Left kidney (tissue), 2 donors: Measurements from ENCODE around the gene CAMK2A. TPM values are rescaled to one million over a fixed set of nuclear protein-coding genes. Genes with fewer than 3 reads are reported as not detected.

Experiments
- DNase-seq: peaks from one replicate; pipeline ENCODE4 v3.0.0-alpha.2; 2013
- polyA plus RNA-seq: library from polyadenylated mRNA; unstranded; fragments of 120-200 nt; gene quantifications from one replicate; pipeline ENCODE4 v1.2.1, GENCODE V29; 2013; ENCODE audit not compliant: insufficient read length

Gene CAMK2A
- polyA plus RNA-seq, 1 donor: 4.6 TPM

DNA sequence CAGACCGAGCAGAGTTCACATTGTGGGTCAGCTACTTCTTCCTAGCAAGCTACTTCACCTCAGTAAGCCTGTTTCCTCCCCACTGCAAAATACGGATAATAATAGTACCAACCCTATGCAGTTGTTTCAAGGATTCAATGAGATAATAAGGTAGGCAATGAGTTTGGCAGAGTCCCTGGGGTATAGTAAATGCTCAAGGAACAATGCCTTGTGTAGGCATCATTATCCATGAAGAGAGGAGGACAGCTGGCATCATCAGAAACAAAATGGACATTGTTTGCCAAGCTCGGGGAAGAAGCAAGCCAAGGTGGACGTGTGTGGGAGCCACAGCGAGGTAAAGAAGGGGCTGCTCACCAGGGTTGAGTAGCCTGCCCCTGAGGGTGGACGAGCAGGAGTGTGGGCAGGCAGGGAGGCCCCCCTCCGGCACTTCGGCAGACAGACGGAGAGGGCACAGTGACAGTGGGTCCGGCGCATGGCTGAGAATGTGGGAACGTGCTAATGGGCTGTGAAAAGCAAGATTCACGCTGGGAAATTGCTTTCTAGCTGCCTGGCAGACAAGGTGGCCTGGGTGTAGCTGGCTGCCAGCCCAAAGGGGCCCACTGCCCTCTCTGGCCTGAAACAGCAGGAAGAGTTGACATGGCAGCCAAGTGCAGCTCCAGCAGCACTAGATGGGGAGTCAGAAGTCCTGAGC, 10.1 kb downstream of the CAMK2A start:
- DNase-seq: no peak

GRCh38 chr5:150278916-150279315, 10.7 kb downstream of the CAMK2A start:
- DNase-seq: no peak

GRCh38 chr5:150278046-150278730, 11.4 kb downstream of the CAMK2A start:
- no peak for DNase-seq

DNA sequence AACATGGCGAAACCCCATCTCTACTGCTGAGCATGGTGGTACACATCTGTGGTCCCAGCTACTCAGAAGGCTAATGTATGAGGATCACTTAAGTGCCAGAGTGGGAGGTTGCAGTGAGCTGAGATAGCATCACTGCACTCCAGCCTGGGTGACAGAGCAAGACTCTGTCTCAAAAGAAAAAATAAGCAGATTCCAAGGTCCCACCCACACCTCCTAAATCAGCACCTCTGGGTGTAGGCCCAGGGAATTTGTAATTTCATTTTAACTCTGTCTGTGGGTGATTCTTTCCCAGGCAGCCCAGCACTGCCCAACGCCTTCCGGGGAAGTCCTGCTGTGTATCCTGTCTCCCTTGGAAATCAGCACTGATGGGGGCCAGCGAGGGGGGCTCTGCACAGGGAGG, 12.5 kb downstream of the CAMK2A start:
- no peak for DNase-seq

DNA sequence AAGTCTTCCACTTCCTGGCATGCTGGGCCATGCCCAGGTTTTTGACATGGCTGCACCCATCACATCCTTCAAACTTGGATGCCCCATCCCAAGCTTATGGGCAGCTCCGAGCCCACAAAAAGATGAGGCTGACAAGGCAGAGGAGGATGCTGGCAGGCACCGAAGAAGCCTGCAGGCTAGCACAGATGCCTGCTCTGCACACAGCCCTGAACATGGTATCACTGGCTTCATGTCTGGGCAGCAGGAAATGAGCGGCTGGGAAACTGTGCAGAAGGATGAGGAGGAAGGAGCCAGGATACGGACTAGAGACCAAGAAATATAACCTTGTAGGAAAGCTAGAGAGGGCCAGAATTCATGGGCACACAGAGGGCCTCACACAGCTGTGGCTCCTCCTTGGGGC, 14.8 kb downstream of the CAMK2A start:
- no peak for DNase-seq

DNA sequence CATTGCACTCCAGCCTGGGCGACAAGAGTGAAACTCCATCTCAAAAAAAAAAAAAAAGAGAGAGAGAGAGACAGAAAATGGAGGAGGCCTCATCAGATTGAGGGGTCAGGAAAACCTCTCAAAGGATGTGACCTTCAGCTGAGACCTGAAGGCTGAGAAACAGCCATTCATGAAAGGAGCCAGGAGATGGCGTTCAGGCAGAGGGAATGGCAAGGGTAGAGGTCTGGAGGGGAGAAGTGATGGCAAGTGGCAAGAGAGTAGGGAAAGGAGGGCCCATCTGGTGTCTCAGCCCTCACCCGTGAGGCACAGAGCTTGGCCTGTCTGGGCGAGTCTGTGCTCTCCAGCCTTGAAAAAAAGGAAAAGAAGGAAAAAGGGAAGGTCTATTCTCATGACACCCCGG, 17.0 kb downstream of the CAMK2A start:
- DNase-seq: no peak

DNA sequence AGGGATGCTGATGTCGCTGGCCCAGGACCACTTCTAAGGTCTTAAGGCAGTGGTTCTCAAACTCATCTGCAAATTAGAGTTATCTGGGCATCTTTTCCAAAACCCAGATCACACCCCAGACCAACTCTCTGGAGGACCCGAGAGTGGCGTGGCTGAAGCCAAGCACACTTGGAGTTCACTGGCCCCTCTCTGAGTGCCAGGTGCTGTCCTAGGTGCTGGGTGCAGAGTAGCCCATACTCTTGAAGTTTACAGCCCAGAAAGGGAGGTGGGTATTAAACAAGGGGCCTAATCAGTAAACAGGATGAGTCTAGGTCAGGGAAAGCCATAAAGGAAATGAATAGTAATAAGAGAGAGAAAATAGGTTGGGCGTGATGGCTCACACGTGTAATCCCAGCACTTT, 17.6 kb downstream of the CAMK2A start:
- no peak for DNase-seq

DNA sequence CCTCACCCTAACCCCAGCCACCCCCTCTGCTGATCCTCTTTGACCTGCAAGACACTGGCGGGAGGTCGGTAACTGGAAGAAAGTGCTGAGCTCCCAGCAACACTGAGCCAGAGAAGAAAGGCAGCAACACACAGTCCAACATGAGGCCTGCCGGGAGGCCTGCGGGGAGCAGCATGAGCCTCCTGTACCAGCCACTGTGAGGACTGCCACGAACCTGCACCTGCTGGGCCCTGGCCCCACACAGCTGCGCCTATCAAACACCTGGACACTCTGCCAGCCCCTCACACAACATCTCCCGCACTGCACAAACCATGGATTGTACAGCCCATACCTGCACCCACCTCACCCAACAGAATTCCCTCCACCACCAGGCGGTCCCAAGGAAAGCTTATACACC, 18.3 kb downstream of the CAMK2A start:
- no peak for DNase-seq

- no peak for DNase-seq
These were observed 18.9 kb downstream of the CAMK2A start for GRCh38 chr5:150270541-150271295.

DNA sequence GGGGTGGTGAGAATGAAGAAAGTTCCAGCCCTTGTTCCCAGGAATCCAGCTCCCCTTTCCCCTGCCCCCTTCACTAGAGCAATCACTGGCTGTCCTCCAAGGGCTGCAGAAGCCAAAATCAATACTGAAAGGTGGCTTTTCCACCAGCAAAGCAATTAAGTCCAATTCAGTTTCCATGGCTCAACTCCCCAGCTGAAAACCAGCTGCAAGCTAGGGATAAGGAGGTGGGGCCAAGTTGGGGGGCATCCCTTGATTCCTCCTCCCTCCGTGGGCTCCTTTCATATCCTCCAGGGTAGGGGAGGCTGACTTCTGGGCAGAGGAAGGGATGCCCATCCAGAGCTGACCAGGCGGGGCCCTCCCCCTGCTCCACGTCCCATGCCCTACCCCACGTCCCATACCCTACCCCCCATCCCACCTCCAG, 22.7 kb downstream of the CAMK2A start:
- DNase-seq: no peak

DNA sequence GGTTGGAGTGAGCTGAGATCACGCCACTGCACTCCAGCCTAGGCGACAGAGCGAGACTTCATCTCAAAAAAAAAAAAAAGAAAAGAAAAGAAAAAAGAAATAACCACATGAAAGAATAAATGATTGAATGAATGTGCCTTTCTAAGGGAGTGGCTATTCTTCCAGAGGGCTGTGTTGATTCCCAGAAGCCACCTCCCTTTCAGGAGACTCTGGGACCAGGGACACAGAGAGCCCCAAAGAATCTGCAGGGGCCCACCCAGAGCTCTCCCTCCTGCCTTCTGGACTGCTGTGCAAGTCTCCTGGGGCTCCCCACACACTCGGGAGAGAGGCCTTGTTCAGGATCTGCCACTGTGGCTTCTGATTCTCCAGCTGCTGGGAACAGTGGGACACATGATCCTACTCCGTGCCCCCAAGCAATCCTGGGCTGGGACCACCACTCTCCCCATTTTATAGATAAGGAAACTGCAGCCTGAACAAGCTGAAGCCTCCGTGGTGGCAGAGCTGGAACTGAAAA, 23.6 kb downstream of the CAMK2A start:
- DNase-seq: no peak

GRCh38 chr5:150264667-150265603, 24.6 kb downstream of the CAMK2A start:
- no peak for DNase-seq

- DNase-seq: no peak
These were observed 25.6 kb downstream of the CAMK2A start for GRCh38 chr5:150263801-150264621.

DNA sequence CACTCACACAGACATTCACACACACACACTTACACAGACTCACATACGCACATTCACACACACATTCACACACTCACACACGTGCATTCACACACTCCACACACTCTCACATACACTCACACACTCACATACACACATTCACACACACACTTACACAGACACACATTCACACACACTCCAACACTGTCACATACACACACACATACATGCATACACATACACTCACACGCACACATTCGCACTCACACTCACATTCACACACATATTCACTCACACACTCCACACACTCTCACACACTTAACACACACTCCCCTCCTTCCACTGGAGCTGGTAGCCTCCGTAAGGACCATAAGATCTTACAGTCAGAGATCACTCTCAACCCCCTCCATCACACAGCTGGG, 26.2 kb downstream of the CAMK2A start:
- no peak for DNase-seq

DNA sequence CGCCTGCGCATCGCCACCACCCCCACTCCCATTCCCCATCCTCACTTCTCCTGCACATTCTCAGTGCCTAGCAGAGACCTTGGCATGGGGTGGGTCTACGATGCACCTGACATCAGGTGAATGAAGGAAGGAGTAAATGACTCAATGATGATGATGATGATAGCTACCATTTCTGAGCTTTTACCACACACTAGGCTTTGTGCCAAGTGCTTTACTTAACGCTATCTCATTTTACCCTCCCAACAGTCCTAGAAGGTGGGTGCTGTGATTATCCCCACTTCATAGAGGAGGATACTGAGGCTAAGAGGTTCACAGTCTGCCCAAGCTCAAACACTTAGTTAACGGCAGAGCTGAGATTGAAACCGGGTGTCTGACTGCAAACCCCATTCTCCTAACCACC, 27.1 kb downstream of the CAMK2A start:
- no peak for DNase-seq

DNA sequence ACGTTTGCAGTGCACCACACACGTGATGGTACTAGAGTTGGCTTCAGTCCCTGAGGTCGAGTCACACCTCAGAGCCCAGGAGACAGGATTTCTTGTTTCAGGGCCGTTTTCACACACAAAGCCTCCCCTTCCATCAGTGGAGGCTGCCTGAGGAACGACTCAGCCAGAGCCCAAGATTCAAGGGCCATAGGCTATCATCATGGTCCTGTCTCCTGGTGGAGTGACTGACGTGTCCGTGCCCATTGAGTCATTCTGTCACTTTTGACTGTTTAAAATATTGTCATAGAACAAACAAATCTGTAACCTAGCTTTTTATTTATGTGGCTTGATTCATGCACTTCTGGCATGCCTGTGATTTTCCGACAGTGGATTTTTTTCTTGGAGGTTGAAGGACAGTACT, 28.3 kb downstream of the CAMK2A start:
- DNase-seq: no peak

DNA sequence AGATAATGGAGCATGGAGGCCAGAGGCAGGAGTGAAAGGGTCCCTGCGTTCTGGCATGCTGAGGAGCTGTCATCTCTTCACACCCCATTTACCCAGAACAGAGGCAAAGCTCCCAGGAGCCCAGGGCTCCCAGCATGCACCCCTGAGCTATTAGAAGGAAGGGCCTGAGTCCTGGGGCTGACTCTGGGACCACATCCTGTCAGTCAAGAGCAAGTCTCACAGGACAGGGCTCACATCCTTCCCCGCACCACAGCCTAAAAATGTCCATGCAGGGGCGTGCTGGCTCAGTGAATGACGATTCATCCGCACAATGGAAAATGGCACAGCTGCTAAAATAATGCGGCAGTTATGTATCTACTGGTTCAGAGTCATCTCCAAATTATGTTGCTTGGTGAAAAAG, 31.4 kb downstream of the CAMK2A start:
- no peak for DNase-seq

DNA sequence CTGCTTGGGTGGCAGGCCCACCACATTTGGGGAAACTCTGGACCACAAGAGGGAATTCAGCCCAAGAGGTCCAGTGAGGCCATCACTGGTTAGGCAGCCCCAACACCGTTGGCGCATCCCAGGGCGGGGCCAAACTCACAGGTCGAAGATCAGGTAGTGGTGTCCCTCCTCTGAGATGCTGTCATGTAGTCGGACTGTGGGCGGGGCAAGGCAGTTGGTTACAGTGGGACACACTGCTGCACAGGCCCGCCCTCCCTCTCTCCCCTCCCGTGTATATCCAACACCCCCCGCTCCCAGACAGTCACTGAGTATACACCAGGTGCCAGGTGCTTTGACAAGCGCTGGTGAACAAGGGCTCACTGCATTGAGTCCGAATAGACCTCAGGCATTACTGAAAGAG, 32.1 kb downstream of the CAMK2A start:
- DNase-seq: no peak

GRCh38 chr5:150256410-150257064, 33.0 kb downstream of the CAMK2A start:
- DNase-seq: no peak

DNA sequence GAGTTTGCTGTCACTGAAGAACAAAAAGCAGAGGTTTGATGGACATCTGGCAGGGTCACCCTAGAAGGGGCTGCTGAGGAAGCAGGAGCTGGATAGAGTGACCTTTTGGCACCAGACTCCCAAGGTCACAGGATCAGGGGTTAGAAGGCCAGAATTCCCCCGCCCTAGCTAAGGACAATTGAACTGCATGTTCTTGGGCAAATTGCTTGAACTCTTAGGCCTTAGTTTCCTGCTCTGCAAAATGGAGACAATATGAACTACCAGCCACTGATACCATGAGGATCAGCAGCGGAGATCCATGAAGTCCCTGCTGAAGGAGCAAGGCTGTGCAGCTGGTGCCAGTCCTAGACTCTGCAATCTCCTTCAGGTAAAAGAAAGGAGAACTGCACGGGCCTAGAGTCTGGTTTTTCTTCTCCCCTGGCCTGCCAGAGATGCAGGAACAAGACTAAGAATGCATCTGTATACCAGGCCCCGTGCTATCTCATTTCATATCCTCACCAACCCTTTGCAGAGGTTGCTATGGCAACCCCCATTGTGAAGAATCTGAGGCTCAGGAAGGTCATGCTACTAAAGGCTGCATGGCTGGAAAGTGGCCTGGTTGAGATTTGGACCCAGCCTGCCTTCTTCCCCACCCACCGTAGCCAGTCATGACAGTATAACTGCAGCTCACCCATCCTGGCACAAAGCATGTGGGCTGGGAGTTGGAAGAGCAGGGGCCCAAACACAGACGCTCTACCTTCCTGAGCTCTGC, 33.7 kb downstream of the CAMK2A start:
- no peak for DNase-seq
